ENCODE results near the gene CPED1.
"Not testable (repeated sequence)": the region's sequence is repeated elsewhere in the genome, so short reads cannot be mapped to it uniquely, and the experiment has no call there.

The CPED1 gene

GRCh38 chr7:121001234-121001906 is 12.9 kb downstream of the CPED1 start:
- ATAC-seq (ENCODE audit: low read depth), result no peak
- no peak overlapping the region for H3K27ac ChIP-seq (ENCODE audit: poor library complexity, severe bottlenecking)
- no peak for TF ChIP-seq CTCF (IDR thresholded peaks at IDR 0.05; ENCODE audit: poor library complexity, severe bottlenecking)

GRCh38 chr7:121002048-121002756 is 13.7 kb downstream of the CPED1 start:
- ATAC-seq (ENCODE audit: low read depth) (no peak), DNase-seq (ENCODE audit: low spot score) (no peak)
- Histone ChIP-seq H3K27me3 (ENCODE audit: insufficient read depth, poor library complexity, severe bottlenecking) (no peaks in the 10 kb centered on the region), H3K27ac (ENCODE audit: poor library complexity, severe bottlenecking) (no peak overlapping the region), H3K4me1 (ENCODE audit: insufficient read depth, poor library complexity, severe bottlenecking) (peaks cover 7% of the 10 kb centered on the region), H3K4me3 (ENCODE audit: severe bottlenecking) (no peak overlapping the region), H3K9me3 (ENCODE audit: severe bottlenecking) (no peaks in the 10 kb centered on the region), H3K36me3 (ENCODE audit: low read depth) (no peaks in the 10 kb centered on the region)
- TF ChIP-seq CTCF (IDR thresholded peaks at IDR 0.05; ENCODE audit: poor library complexity, severe bottlenecking), result no peak

More at GRCh38 chr7:121001234-121001906, 12.9 kb downstream of the CPED1 start:
- Histone ChIP-seq H3K27me3 (ENCODE audit: insufficient read depth, poor library complexity, severe bottlenecking) (no peaks in the 10 kb centered on the region), H3K4me3 (ENCODE audit: severe bottlenecking) (no peak overlapping the region), H3K4me1 (ENCODE audit: insufficient read depth, poor library complexity, severe bottlenecking) (peaks cover 9% of the 10 kb centered on the region), H3K9me3 (ENCODE audit: severe bottlenecking) (no peaks in the 10 kb centered on the region), H3K36me3 (ENCODE audit: low read depth) (no peaks in the 10 kb centered on the region)
- DNase-seq (ENCODE audit: low spot score), result no peak

GRCh38 chr7:121002757-121003200 is 14.3 kb downstream of the CPED1 start:
- H3K27ac ChIP-seq (ENCODE audit: poor library complexity, severe bottlenecking), result no peak overlapping the region
- no peak overlapping the region for H3K4me3 ChIP-seq (ENCODE audit: severe bottlenecking)
- ATAC-seq (ENCODE audit: low read depth) (no peak), DNase-seq (ENCODE audit: low spot score) (no peak)
- H3K4me1 ChIP-seq (ENCODE audit: insufficient read depth, poor library complexity, severe bottlenecking), result peaks cover 7% of the 10 kb centered on the region
- TF ChIP-seq CTCF (IDR thresholded peaks at IDR 0.05; ENCODE audit: poor library complexity, severe bottlenecking), result no peak
- no peaks in the 10 kb centered on the region for H3K9me3 ChIP-seq (ENCODE audit: severe bottlenecking)
- H3K36me3 ChIP-seq (ENCODE audit: low read depth), result no peaks in the 10 kb centered on the region
- H3K27me3 ChIP-seq (ENCODE audit: insufficient read depth, poor library complexity, severe bottlenecking), result no peaks in the 10 kb centered on the region

- Histone ChIP-seq H3K4me3 (ENCODE audit: severe bottlenecking) (no peak overlapping the region), H3K36me3 (ENCODE audit: low read depth) (no peaks in the 10 kb centered on the region), H3K27ac (ENCODE audit: poor library complexity, severe bottlenecking) (no peak overlapping the region), H3K9me3 (ENCODE audit: severe bottlenecking) (no peaks in the 10 kb centered on the region), H3K4me1 (ENCODE audit: insufficient read depth, poor library complexity, severe bottlenecking) (peaks cover 7% of the 10 kb centered on the region), H3K27me3 (ENCODE audit: insufficient read depth, poor library complexity, severe bottlenecking) (no peaks in the 10 kb centered on the region)
- TF ChIP-seq CTCF (IDR thresholded peaks at IDR 0.05; ENCODE audit: poor library complexity, severe bottlenecking), result no peak
- DNase-seq (ENCODE audit: low spot score) (no peak), ATAC-seq (ENCODE audit: low read depth) (no peak)
Measured at GRCh38 chr7:121003986-121004685, 15.6 kb downstream of the CPED1 start.

- not testable (repeated sequence) for H3K36me3 ChIP-seq (ENCODE audit: low read depth); H3K27me3 ChIP-seq (ENCODE audit: insufficient read depth, poor library complexity, severe bottlenecking); H3K9me3 ChIP-seq (ENCODE audit: severe bottlenecking); DNase-seq (ENCODE audit: low spot score); H3K4me3 ChIP-seq (ENCODE audit: severe bottlenecking); H3K27ac ChIP-seq (ENCODE audit: poor library complexity, severe bottlenecking); H3K4me1 ChIP-seq (ENCODE audit: insufficient read depth, poor library complexity, severe bottlenecking); ATAC-seq (ENCODE audit: low read depth)
Measured at GRCh38 chr7:121005058-121005457, 16.5 kb downstream of the CPED1 start.

Measured in RWPE2 (cell line).